Endodermal cell (in vitro differentiated cells): ENCODE results near the gene PLCB3. TPM values are rescaled to one million over a fixed set of nuclear protein-coding genes. Genes with fewer than 3 reads are reported as not detected.

Source experiments
- DNase-seq: peaks from one replicate; pipeline ENCODE4 v3.0.0-alpha.2; 2017
- H3K27ac ChIP-seq: 2 replicates; pipeline ENCODE4 v1.5.1; 2013; ENCODE audit warnings: mild to moderate bottlenecking, low read depth, low read length, moderate library complexity
- H3K27me3 ChIP-seq: 2 replicates; pipeline ENCODE4 v1.6.1; 2013; ENCODE audit warnings: mild to moderate bottlenecking, low read length, moderate library complexity; ENCODE audit not compliant: insufficient read depth, control insufficient read depth, poor library complexity, severe bottlenecking
- H3K36me3 ChIP-seq: 2 replicates; pipeline ENCODE4 v1.7.0; 2013; ENCODE audit warnings: mild to moderate bottlenecking, low read length, moderate library complexity; ENCODE audit not compliant: control insufficient read depth, insufficient read depth
- H3K4me1 ChIP-seq: one replicate; pipeline ENCODE4 v1.7.0; 2013; ENCODE audit warnings: low read length; ENCODE audit not compliant: control insufficient read depth, insufficient read depth
- H3K4me3 ChIP-seq: 2 replicates; pipeline ENCODE4 v1.5.1; 2013; ENCODE audit warnings: mild to moderate bottlenecking, low read length, moderate library complexity
- H3K9ac ChIP-seq: 2 replicates; pipeline ENCODE4 v1.6.1; 2013; ENCODE audit warnings: mild to moderate bottlenecking, low read length, moderate library complexity; ENCODE audit not compliant: poor library complexity, severe bottlenecking; ENCODE audit errors: extremely low read depth
- H3K9me3 ChIP-seq: 2 replicates; pipeline ENCODE4 v1.6.1; 2013; ENCODE audit warnings: mild to moderate bottlenecking, low read length, moderate library complexity; ENCODE audit not compliant: control insufficient read depth
- H3K27ac Mint-ChIP-seq: 2 replicates; pipeline ENCODE4 v1.8.0; 2020; ENCODE audit warnings: mixed read lengths
- H3K27me3 Mint-ChIP-seq: 2 replicates; pipeline ENCODE4 v1.8.0; 2021; ENCODE audit warnings: mild to moderate bottlenecking, mixed read lengths; ENCODE audit not compliant: insufficient read depth
- H3K36me3 Mint-ChIP-seq: 2 replicates; pipeline ENCODE4 v1.8.0; 2020; ENCODE audit warnings: low read depth, mixed read lengths
- H3K4me1 Mint-ChIP-seq: 2 replicates; pipeline ENCODE4 v1.8.0; 2020; ENCODE audit warnings: mixed read lengths
- H3K4me3 Mint-ChIP-seq: 2 replicates; pipeline ENCODE4 v1.8.0; 2020; ENCODE audit warnings: mild to moderate bottlenecking, moderate library complexity, mixed read lengths
- H3K9me3 Mint-ChIP-seq: 2 replicates; pipeline ENCODE4 v1.8.0; 2020; ENCODE audit warnings: mild to moderate bottlenecking, mixed read lengths
- CTCF ChIP-seq: fragments of 200-600 bp; sonication (generic); conservative IDR thresholded peaks from 2 replicates; pipeline ENCODE4 v1.5.0; 2021; ENCODE audit warnings: antibody characterized with exemption, mild to moderate bottlenecking
- WGBS, 2 experiments: methylation state at CpG; one replicate each; pipeline versions ENCODE4 v1.1.5 to v1.1.7; 2013; ENCODE audit warnings: missing lambda C conversion rate in 2 of 2, mixed read lengths in 1 of 2; ENCODE audit not compliant: insufficient coverage in 1 of 2, insufficient read length in 1 of 2; 5-methylcytosine and 5-hydroxymethylcytosine counted together
- total RNA-seq, 2 donors: library from RNA; stranded (reverse); fragmentation: NEBNext Ultra II Directional in 1 of 2; extraction: Animal tissue kit (Norgen Biotek cat#: 25700) in 1 of 2; gene quantifications; 2 replicates in 1 of 2; 3 replicates in 1 of 2; pipeline ENCODE4 v1.2.1, GENCODE V29; 2021

The PLCB3 gene
- total RNA-seq, 2 donors from 2014 or later: 75.0 to 83.2 TPM

GRCh38 chr11:64220798-64221197 lies 30.5 kb upstream of the PLCB3 start:
- H3K27me3 Mint-ChIP-seq: no peaks in the 10 kb centered on the region
- no peak overlapping the region for H3K4me3 Mint-ChIP-seq
- H3K36me3 Mint-ChIP-seq: peaks cover 9% of the 10 kb centered on the region
- H3K27ac ChIP-seq: no peak overlapping the region
- H3K27me3 ChIP-seq: no peaks in the 10 kb centered on the region
- H3K4me3 ChIP-seq: no peak overlapping the region
- no peak overlapping the region for H3K27ac Mint-ChIP-seq
- whole genome bisulfite sequencing, 2 experiments: 94 to 100% methylated on average over 12 to 14 of the region's 14 CpGs
- no peaks in the 10 kb centered on the region for H3K4me1 ChIP-seq
- peaks cover 5% of the 10 kb centered on the region for H3K4me1 Mint-ChIP-seq
- no peak overlapping the region for H3K9ac ChIP-seq
- DNase-seq: no peak
- peaks cover 5% of the 10 kb centered on the region for H3K36me3 ChIP-seq
- no peaks in the 10 kb centered on the region for H3K9me3 Mint-ChIP-seq
- no peaks in the 10 kb centered on the region for H3K9me3 ChIP-seq
- TF ChIP-seq CTCF: no peak

GRCh38 chr11:64222651-64223000 lies 28.7 kb upstream of the PLCB3 start:
- Mint-ChIP-seq H3K4me3 (no peak overlapping the region), H3K36me3 (peaks cover 3% of the 10 kb centered on the region), H3K9me3 (no peaks in the 10 kb centered on the region), H3K27me3 (no peaks in the 10 kb centered on the region), H3K4me1 (peaks cover 10% of the 10 kb centered on the region), H3K27ac (no peak overlapping the region)
- Histone ChIP-seq H3K36me3 (peaks cover 5% of the 10 kb centered on the region), H3K9me3 (no peaks in the 10 kb centered on the region), H3K27ac (no peak overlapping the region), H3K9ac (no peak overlapping the region), H3K27me3 (no peaks in the 10 kb centered on the region), H3K4me1 (peaks cover 4% of the 10 kb centered on the region), H3K4me3 (no peak overlapping the region)
- 89% methylated on average over 9 of the region's 9 CpGs for WGBS, 2 experiments
- TF ChIP-seq CTCF: no peak
- DNase-seq: no peak

GRCh38 chr11:64223001-64223651 lies 28.2 kb upstream of the PLCB3 start:
- Mint-ChIP-seq H3K4me3 (no peak overlapping the region), H3K9me3 (no peaks in the 10 kb centered on the region), H3K27me3 (no peaks in the 10 kb centered on the region), H3K27ac (no peak overlapping the region), H3K36me3 (peaks cover 1% of the 10 kb centered on the region), H3K4me1 (peaks cover 10% of the 10 kb centered on the region)
- TF ChIP-seq CTCF: no peak
- no peaks in the 10 kb centered on the region for H3K27me3 ChIP-seq
- H3K4me1 ChIP-seq: peaks cover 4% of the 10 kb centered on the region
- 97% methylated on average over 13 to 24 of the region's 24 CpGs for WGBS, 2 experiments
- no peak overlapping the region for H3K4me3 ChIP-seq
- DNase-seq: no peak
- H3K27ac ChIP-seq: no peak overlapping the region
- H3K9me3 ChIP-seq: no peaks in the 10 kb centered on the region
- H3K36me3 ChIP-seq: peaks cover 5% of the 10 kb centered on the region
- no peak overlapping the region for H3K9ac ChIP-seq
